GM21717 (cell line): ENCODE data around the gene RNASE11.
"Not testable (repeated sequence)": the region's sequence is repeated elsewhere in the genome, so short reads cannot be mapped to it uniquely, and the experiment has no call there.

Source experiments
- ATAC-seq: cut with Tn5 transposase; IDR thresholded peaks from one replicate; pipeline ENCODE4 v1.9.1; 2021; ENCODE audit warnings: mild to moderate bottlenecking, moderate library complexity; ENCODE audit not compliant: unreplicated experiment

RNASE11 gene

GRCh38 chr14:20583142-20583541 is 4.7 kb downstream of the RNASE11 start:
- ATAC-seq, result no peak

GRCh38 chr14:20580242-20580641 is 7.6 kb downstream of the RNASE11 start:
- ATAC-seq, result no peak

GRCh38 chr14:20578784-20579502 is 8.9 kb downstream of the RNASE11 start:
- no peak for ATAC-seq

DNA sequence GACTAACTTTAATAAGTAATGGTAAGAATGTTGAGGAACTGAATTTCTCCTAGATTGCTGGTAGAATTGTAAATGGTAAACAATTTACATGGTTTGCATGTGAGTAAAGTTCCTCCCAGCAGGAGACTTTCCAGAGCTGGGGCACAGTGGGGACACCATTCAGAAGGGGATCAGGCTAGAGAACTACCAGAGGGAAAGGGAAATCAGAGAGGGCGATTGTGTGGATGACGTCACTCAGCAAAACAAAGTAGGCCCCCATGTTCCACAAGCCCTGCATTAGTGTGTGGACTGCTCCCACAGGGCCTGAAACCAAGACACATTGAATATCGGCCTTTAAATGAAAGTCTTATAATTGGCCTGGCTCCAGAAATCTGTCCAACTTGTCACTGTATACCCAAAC is 9.5 kb downstream of the RNASE11 start:
- no peak for ATAC-seq

GRCh38 chr14:20572382-20572990 is 15.3 kb downstream of the RNASE11 start:
- ATAC-seq, result not testable (repeated sequence)

GRCh38 chr14:20570720-20571119 is 17.1 kb downstream of the RNASE11 start:
- ATAC-seq, result not testable (repeated sequence)

GRCh38 chr14:20569865-20570264 is 17.9 kb downstream of the RNASE11 start:
- not testable (repeated sequence) for ATAC-seq

GRCh38 chr14:20569066-20569465 is 18.7 kb downstream of the RNASE11 start:
- ATAC-seq, result no peak

DNA sequence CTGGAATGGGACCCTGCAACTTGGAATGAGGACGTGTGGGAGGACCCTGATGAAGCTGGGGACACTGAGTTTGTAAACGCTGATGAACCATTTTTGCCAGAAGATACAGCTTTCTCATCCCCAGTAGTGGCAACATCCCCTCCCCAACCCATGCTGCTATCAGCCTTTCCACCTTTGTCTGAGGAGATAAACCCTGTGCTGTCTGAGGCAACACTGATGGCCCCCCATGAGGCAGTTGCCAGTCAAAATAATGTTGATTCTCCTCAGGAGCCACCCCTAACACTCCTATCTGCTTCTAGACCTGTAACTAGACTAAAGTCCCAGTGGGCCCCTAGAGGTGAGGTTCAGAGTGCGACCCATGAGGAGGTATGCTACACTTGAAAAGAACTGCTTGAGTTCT is 19.4 kb downstream of the RNASE11 start:
- no peak for ATAC-seq

- not testable (repeated sequence) for ATAC-seq
Measured at GRCh38 chr14:20567199-20567598, 20.6 kb downstream of the RNASE11 start.

- ATAC-seq, result no peak
Measured at GRCh38 chr14:20564501-20564997, 23.3 kb downstream of the RNASE11 start.

DNA sequence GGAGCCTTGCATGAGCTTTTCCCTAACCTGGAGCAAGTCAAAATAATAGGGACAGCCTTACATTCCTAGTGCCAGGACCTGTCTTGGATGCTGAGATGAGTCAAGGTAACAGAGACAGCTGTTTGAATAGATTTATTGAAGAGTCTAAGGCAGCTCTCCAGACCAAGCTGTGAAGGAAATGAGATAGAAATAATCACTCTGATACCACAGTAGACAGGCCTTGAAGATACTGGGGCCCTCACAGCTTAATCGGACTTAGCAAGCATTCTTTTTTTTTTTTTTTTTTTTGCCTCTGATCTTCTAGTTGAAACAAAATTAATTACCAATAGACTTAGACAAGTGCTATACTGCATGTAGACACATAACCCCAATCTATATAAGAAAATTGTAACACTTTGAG is 23.8 kb downstream of the RNASE11 start:
- ATAC-seq, result no peak

DNA sequence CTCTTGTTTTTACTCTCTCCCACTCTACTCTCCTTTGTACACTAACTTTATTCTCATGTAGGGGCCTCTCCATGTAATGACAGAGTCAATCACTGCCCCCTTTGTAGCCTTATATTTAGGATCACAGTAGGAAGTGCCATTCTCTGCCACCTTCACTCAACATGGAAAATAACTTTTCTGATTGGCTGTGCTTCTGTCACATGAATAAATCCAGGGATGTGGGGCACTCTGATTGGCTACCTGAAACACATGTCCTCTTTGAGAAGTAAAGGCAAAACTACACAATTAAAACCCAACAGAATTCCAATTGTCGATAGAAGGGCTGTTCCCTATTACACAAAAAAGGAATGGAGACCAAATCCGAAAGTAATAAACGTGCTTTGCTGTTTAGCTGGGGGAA is 26.8 kb downstream of the RNASE11 start, which contains the start of gene RNASE9:
Gene RNASE9, minus strand, starts transcription at position 87 of the 400 bp plus-strand sequence.
- ATAC-seq, result no peak

DNA sequence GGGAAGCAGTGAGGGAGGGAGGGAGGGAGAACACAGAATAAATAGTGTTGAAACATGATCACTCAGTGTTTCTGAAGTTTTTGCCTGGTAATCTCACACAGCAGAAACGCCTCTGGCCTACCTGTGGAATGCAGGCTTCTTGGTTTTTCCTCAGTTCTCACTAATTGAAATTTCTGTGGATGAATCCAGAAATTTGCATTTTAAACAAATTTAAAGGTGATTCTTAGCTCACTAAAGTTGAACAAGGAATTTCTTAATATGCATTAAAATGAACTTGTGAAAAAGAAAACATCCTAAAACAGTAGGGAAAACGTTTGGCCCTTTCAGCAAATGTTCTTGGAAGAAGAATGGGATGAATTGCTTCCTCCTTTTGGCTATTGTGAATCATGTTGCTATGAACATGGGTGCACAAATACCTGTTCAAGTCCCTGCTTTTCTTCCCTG is 28.3 kb downstream of the RNASE11 start:
- ATAC-seq, result no peak

DNA sequence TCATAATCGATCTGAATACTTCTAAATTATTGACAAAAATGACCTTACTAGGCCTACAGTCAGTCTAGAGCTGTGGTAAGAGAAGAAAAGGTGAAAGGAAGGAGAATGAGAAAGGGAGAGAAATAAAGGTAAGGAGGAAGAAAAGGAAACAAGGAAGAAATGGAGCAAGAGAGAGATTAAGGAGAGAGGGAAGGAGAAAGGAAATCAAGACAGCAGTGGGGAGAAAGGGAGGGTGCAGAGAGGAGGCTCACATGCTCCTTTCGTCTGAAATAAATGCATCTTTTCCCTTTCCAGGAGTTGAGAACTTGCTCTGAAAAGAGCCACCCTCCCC is 30.6 kb downstream of the RNASE11 start:
- no peak for ATAC-seq

- no peak for ATAC-seq
Measured at GRCh38 chr14:20556500-20557211, 31.1 kb downstream of the RNASE11 start.

DNA sequence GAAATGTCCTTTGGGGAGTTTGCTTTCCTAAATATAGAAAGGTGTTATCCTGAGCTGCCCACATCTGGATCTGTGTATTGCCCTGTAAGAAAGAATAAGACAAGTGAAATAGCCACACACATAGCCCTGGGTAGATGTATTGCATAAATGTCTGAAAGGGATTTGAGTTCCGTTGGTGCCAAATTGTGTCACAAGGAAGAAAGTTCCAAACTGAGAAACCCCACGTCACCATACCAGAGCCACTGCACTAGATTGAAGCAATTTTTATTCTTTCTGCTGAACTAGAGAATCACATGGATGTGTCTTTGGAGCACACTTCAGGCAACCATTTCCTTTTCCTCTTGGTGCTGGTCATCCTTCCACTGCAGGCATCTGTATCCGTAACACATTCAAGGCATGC is 32.0 kb downstream of the RNASE11 start:
- ATAC-seq, result no peak

- ATAC-seq, result no peak
Measured at GRCh38 chr14:20553024-20553423, 34.8 kb downstream of the RNASE11 start.

DNA sequence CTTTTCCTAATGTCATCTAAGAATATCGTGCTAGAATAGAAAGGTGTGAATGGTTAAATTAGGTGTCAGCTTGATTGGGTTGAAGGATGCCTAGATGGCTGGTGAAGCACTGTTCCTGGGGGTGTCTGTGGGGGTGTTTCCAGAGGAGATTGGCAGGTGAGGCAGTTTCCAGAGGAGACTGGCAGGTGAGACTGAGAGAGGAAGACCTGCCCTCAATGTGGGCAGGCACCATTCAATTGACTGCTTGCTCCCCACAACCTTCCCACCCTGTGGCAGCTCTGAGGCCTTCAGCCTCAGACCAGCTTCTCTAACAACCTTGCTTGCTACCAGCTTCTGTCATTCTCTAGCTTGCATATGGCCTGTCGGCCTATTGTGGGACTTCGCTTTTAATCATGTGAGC is 36.2 kb downstream of the RNASE11 start:
- no peak for ATAC-seq

DNA sequence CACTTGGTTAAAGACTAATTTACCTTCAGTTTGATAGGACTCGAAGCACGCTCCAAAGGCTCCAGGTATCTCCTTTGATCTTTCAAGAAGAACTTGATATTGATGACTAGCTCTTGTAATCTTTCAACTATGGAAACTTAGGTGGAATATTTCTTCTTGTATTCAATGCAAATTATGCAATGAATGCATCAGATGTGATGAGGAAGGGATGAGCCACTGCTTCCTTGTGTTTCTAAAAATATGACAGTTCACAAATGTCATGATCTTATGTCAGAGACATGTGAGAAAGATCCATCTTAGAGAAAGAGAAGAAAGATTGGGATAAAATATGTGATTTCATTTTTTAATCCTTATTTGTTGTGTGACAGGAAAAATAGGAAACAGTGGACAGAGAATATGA is 36.9 kb downstream of the RNASE11 start:
- ATAC-seq, result no peak

- no peak for ATAC-seq
Measured at GRCh38 chr14:20548414-20549158, 39.2 kb downstream of the RNASE11 start.
